ENCODE measurements around the gene CD163.
"Not testable (repeated sequence)": the region's sequence is repeated elsewhere in the genome, so short reads cannot be mapped to it uniquely, and the experiment has no call there.

CD163 gene

GRCh38 chr12:7503686-7504415, at the start of gene CD163:
Gene CD163 (minus strand): TSS chr12:7503777. CDS start chr12:7503690, 87 bp downstream.
- DNase-seq (ENCODE audit: low spot score), result no peak

DNA sequence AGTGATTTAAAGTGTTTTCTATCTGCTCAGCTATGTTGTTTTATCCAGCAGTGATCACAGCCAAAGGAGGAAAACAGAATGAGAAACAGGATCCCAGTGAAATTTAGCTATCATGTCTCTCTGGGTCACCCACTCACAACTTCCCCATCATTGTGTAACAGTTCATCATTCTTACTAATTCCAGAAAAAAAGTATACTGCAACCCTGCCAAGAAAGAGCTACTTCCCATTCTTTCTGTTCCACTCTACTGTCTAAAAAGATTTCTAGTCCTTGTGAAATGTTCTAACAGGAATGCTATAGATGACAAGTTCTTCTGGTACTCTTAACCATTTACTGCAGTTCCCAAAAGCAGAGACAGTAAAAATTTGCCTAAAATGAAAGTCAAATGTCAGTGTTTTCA, 39.2 kb upstream of the CD163 start:
- no peak for DNase-seq (ENCODE audit: low spot score)

DNA sequence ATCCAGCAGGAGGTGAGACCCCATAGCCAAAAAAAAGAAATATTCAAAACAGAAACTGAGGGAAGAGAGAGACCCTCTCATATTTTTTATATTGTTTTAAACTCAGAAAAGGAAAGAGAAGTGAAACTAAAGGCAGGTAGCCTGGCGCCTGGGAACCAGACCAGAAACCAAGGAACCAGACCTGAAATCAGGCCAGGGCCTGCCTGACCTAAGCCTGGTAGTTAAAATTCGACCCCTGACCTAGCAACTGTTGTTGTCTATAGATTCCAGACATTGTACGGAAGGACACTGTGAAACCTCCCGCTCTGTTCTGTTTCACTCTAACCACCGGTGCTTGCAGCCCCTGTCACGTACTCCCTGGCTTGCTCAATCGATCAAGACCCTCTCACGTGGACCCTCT, 38.5 kb upstream of the CD163 start:
- DNase-seq (ENCODE audit: low spot score), result no peak

DNA sequence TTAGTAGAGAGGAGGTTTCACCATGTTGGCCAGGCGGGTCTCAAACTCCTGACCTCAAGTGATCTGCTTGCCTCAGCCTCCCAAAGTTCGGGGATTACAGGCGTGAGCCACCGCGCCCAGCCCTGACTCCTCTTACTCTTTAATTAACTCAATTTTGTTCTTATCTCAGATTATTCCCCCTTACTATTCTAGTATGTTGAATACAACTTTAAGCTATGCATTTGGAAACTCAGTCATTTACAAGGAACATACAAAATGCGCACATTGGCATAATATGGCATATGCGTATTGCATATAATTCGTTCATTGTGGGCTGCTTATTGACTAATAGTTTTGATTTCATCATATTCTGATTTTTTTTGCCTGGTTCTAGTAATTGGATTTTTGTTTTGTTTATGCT, 10.8 kb upstream of the CD163 start:
- DNase-seq (ENCODE audit: low spot score), result no peak

GRCh38 chr12:7512553-7512952, 9.0 kb upstream of the CD163 start:
- DNase-seq (ENCODE audit: low spot score), result no peak

DNA sequence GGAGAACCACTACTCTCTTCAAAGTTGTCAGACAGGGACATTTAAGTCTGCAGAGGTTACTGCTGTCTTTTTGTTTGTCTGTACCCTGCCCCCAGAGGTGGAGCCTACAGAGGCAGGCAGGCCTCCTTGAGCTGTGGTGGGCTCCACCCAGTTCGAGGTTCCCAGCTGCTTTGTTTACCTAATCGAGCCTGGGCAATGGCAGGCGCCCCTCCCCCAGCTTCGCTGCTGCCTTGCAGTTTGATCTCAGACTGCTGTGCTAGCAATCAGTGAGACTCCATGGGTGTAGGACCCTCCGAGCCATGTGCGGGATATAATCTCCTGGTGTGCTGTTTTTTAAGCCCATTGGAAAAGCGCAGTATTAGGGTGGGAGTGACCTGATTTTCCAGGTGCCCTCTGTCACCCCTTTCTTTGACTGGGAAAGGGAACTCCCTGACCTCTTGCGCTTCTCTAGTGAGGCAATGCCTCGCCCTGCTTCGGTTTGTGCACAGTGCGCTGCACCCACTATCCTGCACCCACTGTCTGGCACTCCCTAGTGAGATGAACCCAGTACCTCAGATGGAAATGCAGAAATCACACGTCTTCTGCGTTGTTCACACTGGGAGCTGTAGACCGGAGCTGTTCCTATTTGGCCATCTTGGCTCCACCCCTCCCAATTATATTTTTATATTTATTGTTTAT, 6.4 kb upstream of the CD163 start:
- DNase-seq (ENCODE audit: low spot score), result not testable (repeated sequence)

DNA sequence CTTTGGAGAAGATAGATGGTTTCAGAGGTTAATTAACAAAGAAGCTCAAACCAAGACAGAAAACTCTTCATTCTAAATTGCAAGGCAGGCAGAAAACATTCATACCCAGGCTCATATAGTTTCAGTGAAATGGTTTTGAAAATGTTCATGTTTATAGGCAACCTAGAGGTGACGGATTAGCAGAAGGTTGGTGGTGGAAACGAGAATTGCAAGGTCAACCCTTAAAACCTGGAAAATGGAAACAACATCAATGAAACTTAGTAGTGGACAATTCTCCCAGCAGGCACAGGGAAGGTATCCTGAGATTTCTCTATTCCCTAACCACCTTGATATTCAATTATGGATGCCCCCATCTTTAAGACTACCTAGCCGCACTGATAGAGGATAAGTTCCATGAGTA, 965 bp downstream of the CD163 start:
- DNase-seq (ENCODE audit: low spot score), result no peak

GRCh38 chr12:7501031-7501588, 2.5 kb downstream of the CD163 start:
- DNase-seq (ENCODE audit: low spot score), result no peak

- no peak for DNase-seq (ENCODE audit: low spot score)
Measured at GRCh38 chr12:7499636-7500035, 3.9 kb downstream of the CD163 start.

DNA sequence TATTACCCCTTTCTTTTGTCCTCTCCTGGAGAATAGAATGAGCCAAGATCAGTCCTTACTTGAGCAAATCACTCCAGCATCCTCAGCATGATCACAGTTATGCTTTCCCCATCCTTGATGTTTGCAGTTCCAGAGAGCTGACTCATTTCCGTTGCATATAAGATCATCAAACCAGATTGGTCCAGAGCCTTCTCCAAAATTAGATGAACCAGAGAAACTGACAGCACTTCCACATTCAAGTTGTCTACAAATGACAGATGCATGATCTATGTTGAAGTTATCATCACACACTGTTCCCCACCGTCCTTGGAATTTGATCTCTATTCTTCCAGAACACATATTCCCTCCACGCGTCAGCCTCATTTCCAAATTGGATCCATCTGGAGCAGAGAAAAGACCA, 4.8 kb downstream of the CD163 start:
- DNase-seq (ENCODE audit: low spot score), result no peak

- DNase-seq (ENCODE audit: low spot score), result no peak
Measured at GRCh38 chr12:7497661-7498060, 5.9 kb downstream of the CD163 start.

DNA sequence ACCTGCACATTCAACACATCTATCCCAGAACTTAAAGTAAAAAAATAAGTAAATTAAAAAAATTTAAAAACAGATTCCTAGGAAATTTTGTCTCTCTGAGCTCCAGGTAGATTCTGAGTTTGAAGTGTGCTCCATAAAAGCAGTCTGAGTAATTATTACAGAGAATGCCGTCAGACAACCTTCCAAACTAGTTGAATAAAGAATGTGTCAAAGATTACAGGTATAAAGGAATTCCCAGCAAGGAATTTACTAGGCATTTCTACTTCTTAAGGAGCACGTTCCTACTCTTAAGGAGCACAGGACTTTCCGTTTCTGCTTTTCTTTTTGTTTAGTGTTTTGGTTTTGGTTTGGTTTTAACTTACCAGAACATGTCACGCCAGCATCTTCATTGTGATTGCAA, 7.1 kb downstream of the CD163 start:
- DNase-seq (ENCODE audit: low spot score), result no peak

DNA sequence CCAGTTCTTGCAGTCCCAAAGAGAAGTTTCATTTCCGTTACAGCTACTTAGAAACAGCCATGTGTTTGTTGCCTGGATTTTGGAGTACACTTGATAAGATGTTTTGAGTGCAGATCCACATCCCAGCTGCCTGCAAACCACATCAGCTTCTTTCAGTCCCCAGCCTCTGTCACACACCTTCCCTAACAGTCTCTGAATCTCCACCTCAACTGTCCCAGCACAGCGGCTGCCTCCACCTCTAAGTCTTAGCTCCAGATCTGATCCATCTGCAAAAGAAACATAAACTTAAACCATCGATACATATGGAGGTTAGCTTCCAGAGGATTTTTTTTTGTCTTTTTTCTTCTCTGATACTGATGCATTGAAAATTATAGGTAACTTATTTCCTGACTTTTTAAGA, 8.4 kb downstream of the CD163 start:
- no peak for DNase-seq (ENCODE audit: low spot score)

DNA sequence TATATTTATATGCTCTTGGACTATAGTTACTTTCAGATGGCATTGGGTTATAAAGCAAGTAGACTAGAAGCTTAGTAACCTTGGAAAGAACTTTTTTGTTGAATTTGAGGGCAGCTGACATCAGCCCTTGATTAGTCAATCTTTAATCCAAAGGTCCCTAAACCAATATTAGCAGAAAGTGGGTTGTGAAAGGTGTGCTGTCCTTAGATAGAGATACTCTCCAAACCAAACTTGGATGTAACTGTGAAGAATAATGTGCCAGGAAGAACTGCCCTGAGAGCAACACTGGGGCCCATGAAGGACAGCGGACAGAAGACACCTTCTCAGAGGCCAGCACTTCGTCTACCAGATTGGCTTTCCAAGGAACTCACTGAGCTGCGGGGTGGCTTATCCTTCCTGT, 10.6 kb downstream of the CD163 start:
- no peak for DNase-seq (ENCODE audit: low spot score)

DNA sequence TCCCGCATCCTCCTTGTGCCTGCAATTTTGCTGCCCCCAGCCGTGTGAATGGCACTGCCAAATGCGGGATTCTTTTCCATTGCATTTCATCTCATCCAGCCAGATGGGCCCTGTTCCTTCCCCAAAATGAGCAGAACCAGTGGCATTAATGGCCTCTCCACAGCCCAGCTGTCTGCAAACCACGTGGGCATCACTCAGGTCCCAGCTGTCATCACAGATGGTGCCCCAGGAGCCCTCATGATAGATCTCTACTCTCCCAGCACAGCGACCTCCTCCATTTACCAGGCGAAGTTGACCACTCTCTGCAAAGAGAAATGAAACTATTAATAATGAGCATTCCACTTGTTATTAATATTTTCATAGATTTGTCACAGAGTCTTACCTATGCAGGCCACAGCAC, 17.1 kb downstream of the CD163 start:
- DNase-seq (ENCODE audit: low spot score), result no peak

DNA sequence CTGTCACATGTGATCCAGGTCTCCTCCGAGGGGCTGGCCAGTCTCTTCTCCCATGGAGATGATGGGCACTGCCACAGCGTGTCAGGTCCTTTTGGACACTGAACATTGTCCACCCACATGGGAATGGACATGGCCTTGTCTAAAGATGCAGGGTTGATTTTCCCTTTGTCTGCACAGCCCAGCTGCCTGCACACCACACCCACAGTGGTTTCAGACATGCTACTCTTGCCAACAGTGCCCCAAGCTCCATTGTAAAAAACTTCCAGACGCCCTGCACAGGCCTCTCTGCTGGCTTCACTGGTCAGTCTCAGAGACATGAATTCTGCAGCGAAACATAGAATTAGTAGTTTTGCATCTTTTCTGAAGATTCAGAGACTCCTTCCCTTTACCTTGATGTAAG, 18.5 kb downstream of the CD163 start:
- DNase-seq (ENCODE audit: low spot score), result no peak

GRCh38 chr12:7483343-7483742, 20.2 kb downstream of the CD163 start:
- no peak for DNase-seq (ENCODE audit: low spot score)

- DNase-seq (ENCODE audit: low spot score), result no peak
Measured at GRCh38 chr12:7479771-7480170, 23.8 kb downstream of the CD163 start.

- DNase-seq (ENCODE audit: low spot score), result no peak
Measured at GRCh38 chr12:7472060-7472459, 31.5 kb downstream of the CD163 start.

GRCh38 chr12:7460375-7461259, 43.0 kb downstream of the CD163 start:
- peak; percentile 65 for DNase-seq (ENCODE audit: low spot score)

- DNase-seq (ENCODE audit: low spot score), result no peak
Measured at GRCh38 chr12:7459973-7460372, 43.6 kb downstream of the CD163 start.

GRCh38 chr12:7451756-7452155, 51.8 kb downstream of the CD163 start:
- no peak for DNase-seq (ENCODE audit: low spot score)

DNA sequence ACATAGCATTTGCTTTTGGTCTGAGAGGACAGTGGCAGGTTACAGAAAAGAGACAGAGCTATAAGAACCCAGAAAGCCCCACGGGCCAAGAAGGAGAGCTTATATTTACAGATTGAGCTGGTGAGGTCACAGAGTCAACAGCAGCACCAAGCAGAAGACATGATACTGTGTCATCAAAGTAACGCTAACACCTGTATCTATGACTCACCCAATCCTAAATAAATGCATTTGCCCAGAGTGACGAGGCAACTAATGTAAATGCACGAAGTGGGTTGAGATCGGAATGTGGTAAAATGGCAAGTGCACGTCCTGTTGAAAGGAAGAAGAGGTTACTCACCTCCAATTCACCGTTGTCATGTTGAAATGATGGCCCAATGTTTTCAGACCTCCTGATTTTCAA, 52.9 kb downstream of the CD163 start:
- DNase-seq (ENCODE audit: low spot score), result no peak

Data from iPS-NIHi11 (cell line).